ENCODE data around the gene ITPR1. TPM values are rescaled to one million over a fixed set of nuclear protein-coding genes. Genes with fewer than 3 reads are reported as not detected.

The ITPR1 gene
- total and polyA plus RNA-seq, 10 of the 15 experiments (the other 5 are each of a cell fraction or from before 2014, with no cell fraction given) = 12.2 to 239 (median 28.4) TPM

DNA sequence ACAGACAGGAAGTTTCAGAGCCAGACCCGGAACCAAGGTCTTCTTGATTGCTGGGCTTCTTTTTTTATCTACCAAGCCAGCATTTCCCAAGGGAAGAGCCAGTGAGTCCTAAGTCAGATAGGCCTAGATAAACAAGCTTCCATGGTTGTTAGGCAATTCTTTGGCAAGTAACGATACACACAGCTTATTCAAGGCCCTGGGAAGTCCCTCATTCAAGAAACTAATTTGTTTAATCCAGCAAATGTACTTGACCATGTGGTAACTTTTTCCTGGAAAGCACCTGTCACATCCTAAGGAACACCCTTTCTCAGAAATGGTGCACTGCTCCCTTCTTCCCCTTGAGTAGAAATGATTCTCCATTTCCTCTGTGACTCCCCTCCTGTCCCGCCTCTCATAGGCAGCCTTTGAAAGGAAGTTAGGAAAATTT is 209.9 kb downstream of the ITPR1 start:
- no peak overlapping the region for H2AFZ ChIP-seq (ENCODE audit: control insufficient read depth, low read depth, low read length)
- POLR2A ChIA-PET = no interaction called here
- H3K9me3 ChIP-seq (replicated peaks; ENCODE audit: control insufficient read depth, insufficient read depth, low read length) = no peaks in the 10 kb centered on the region
- no peaks in the 10 kb centered on the region for H3K79me2 ChIP-seq (ENCODE audit: control insufficient read depth, insufficient read depth, low read length)
- RAD21 ChIA-PET (ENCODE audit: unreplicated experiment) = no interaction called here
- no peak overlapping the region for H3K27ac ChIP-seq (ENCODE audit: control insufficient read depth, insufficient read depth)
- WGBS (ENCODE audit: insufficient coverage, insufficient replicate concordance, low lambda C conversion rate, missing lambda C conversion rate) = 69% methylated on average over 3 of the region's 3 CpGs
- no peak overlapping the region for H3K4me3 ChIP-seq
- in situ Hi-C loops (cut with MboI) = no loop called here
- CTCF ChIA-PET = interaction anchor here (0.9 to 1.2 kb wide), 3 partner anchors 8 to 420 kb away, joined by 3 to 4 read pairs (median 3); no protein-coding TSS in a partner anchor
- ATAC-seq (no peak), DNase-seq (ENCODE audit: low read depth, low spot score) (no peak), FAIRE-seq (no peak)
- no peaks in the 10 kb centered on the region for H3K27me3 ChIP-seq (replicated peaks in 1 of 2; ENCODE audit: control insufficient read depth in 2 of 2, insufficient read depth in 2 of 2, low read length in 1 of 2)
- H3K36me3 ChIP-seq (ENCODE audit: control insufficient read depth in 2 of 2, insufficient read depth in 2 of 2, low read length in 1 of 2) = peaks cover 16% of the 10 kb centered on the region in 2 experiments
- no TSS peak for BruUV-seq (replicated peaks)
- H3K9ac ChIP-seq (ENCODE audit: control insufficient read depth, insufficient read depth, low read length) = no peak overlapping the region
- no peak overlapping the region for H3K4me2 ChIP-seq (ENCODE audit: control insufficient read depth, insufficient read depth)
- SMC1A ChIA-PET (ENCODE audit: uncharacterized antibody, unreplicated experiment) = interaction anchor here (1.3 kb wide), 1 partner anchor 10 kb away, joined by 5 read pairs; no protein-coding TSS in a partner anchor
- H3K4me1 ChIP-seq (ENCODE audit: control insufficient read depth, insufficient read depth, low read length) = no peaks in the 10 kb centered on the region
- intact Hi-C loops (cut with micrococcal nuclease; ENCODE audit: unreplicated experiment) = no loop called here
- no peak for TF ChIP-seq PKNOX1 (IDR thresholded peaks at IDR 0.05)
- TF ChIP-seq SMAD5 (IDR thresholded peaks at IDR 0.05; ENCODE audit: low read depth) = no peak
- no peak for TF ChIP-seq BRCA1 (IDR thresholded peaks at IDR 0.05; ENCODE audit: low read depth, low read length)
- no peak for TF ChIP-seq ZNF217 (IDR thresholded peaks at IDR 0.05)
- TF ChIP-seq, protein P1, sequence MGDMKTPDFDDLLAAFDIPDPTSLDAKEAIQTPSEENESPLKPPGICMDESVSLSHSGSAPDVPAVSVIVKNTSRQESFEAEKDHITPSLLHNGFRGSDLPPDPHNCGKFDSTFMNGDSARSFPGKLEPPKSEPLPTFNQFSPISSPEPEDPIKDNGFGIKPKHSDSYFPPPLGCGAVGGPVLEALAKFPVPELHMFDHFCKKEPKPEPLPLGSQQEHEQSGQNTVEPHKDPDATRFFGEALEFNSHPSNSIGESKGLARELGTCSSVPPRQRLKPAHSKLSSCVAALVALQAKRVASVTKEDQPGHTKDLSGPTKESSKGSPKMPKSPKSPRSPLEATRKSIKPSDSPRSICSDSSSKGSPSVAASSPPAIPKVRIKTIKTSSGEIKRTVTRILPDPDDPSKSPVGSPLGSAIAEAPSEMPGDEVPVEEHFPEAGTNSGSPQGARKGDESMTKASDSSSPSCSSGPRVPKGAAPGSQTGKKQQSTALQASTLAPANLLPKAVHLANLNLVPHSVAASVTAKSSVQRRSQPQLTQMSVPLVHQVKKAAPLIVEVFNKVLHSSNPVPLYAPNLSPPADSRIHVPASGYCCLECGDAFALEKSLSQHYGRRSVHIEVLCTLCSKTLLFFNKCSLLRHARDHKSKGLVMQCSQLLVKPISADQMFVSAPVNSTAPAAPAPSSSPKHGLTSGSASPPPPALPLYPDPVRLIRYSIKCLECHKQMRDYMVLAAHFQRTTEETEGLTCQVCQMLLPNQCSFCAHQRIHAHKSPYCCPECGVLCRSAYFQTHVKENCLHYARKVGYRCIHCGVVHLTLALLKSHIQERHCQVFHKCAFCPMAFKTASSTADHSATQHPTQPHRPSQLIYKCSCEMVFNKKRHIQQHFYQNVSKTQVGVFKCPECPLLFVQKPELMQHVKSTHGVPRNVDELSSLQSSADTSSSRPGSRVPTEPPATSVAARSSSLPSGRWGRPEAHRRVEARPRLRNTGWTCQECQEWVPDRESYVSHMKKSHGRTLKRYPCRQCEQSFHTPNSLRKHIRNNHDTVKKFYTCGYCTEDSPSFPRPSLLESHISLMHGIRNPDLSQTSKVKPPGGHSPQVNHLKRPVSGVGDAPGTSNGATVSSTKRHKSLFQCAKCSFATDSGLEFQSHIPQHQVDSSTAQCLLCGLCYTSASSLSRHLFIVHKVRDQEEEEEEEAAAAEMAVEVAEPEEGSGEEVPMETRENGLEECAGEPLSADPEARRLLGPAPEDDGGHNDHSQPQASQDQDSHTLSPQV (IDR thresholded peaks at IDR 0.05) = no peak
- TF ChIP-seq SMAD1 (IDR thresholded peaks at IDR 0.05; ENCODE audit: low read depth, partially characterized antibody) = no peak
- no peak for TF ChIP-seq ZNF384 (IDR thresholded peaks at IDR 0.05; ENCODE audit: borderline replicate concordance, low read depth, low read length)
- TF ChIP-seq ZBTB11 (CRISPR knock-in tag; IDR thresholded peaks at IDR 0.05) = no peak
- TF ChIP-seq, protein P2, sequence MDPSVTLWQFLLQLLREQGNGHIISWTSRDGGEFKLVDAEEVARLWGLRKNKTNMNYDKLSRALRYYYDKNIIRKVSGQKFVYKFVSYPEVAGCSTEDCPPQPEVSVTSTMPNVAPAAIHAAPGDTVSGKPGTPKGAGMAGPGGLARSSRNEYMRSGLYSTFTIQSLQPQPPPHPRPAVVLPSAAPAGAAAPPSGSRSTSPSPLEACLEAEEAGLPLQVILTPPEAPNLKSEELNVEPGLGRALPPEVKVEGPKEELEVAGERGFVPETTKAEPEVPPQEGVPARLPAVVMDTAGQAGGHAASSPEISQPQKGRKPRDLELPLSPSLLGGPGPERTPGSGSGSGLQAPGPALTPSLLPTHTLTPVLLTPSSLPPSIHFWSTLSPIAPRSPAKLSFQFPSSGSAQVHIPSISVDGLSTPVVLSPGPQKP (IDR thresholded peaks at IDR 0.05; ENCODE audit: low read depth, low read length) = no peak
- TF ChIP-seq HCFC1 (IDR thresholded peaks at IDR 0.05; ENCODE audit: low read length) = no peak
- TF ChIP-seq TARDBP (IDR thresholded peaks at IDR 0.05; ENCODE audit: borderline replicate concordance) = no peak
- no peak for TF ChIP-seq MXI1 (IDR thresholded peaks at IDR 0.05; ENCODE audit: low read depth, low read length)
- TF ChIP-seq BMI1 (IDR thresholded peaks at IDR 0.05; ENCODE audit: borderline replicate concordance) = no peak
- no peak for TF ChIP-seq PAX8 (IDR thresholded peaks at IDR 0.05)
- no peak for TF ChIP-seq CBFB (IDR thresholded peaks at IDR 0.05; ENCODE audit: low read depth)
- no peak for TF ChIP-seq ESRRA (IDR thresholded peaks at IDR 0.05; ENCODE audit: low read length)
- TF ChIP-seq EED (IDR thresholded peaks at IDR 0.05; ENCODE audit: low read depth) = no peak
- no peaks in the 10 kb centered on the region for H4K20me1 ChIP-seq (ENCODE audit: control insufficient read depth, insufficient read depth)

Measured in GM12878 (cell line).